Measurements from ENCODE around the gene COL13A1.

Gene COL13A1

GRCh38 chr10:69874449-69874848 is 72.7 kb downstream of the COL13A1 start:
- Mint-ChIP-seq H3K27me3 (peaks cover 23 to 64% of the 10 kb centered on the region in 2 donors), H3K27ac (no peak overlapping the region), H3K4me1 (ENCODE audit: low read depth in 2 of 2) (peaks cover 0 to 1% of the 10 kb centered on the region in 2 donors), H3K36me3 (ENCODE audit: insufficient read depth) (no peaks in the 10 kb centered on the region), H3K4me3 (no peak overlapping the region), H3K9me3 (no peaks in the 10 kb centered on the region)
- DNase-seq (no peak), ATAC-seq (replicated peaks) (no peak)

- Mint-ChIP-seq H3K36me3 (ENCODE audit: insufficient read depth) (no peaks in the 10 kb centered on the region), H3K4me3 (no peak overlapping the region), H3K9me3 (no peaks in the 10 kb centered on the region), H3K27me3 (peaks cover 37 to 74% of the 10 kb centered on the region in 2 donors), H3K27ac (no peak overlapping the region), H3K4me1 (ENCODE audit: low read depth in 2 of 2) (peaks cover 0 to 1% of the 10 kb centered on the region in 2 donors)
- no peak for ATAC-seq (replicated peaks)
- no peak for DNase-seq
These were observed 74.2 kb downstream of the COL13A1 start for GRCh38 chr10:69875856-69876255.

- H3K9me3 Mint-ChIP-seq: no peaks in the 10 kb centered on the region
- H3K27ac Mint-ChIP-seq: no peak overlapping the region
- H3K36me3 Mint-ChIP-seq (ENCODE audit: insufficient read depth): no peaks in the 10 kb centered on the region
- peaks cover 0 to 1% of the 10 kb centered on the region in 2 donors for H3K4me1 Mint-ChIP-seq (ENCODE audit: low read depth in 2 of 2)
- peaks cover 41 to 74% of the 10 kb centered on the region in 2 donors for H3K27me3 Mint-ChIP-seq
- DNase-seq: no peak
- ATAC-seq (replicated peaks): no peak
- no peak overlapping the region for H3K4me3 Mint-ChIP-seq
These were observed 74.6 kb downstream of the COL13A1 start for GRCh38 chr10:69876286-69876685.

- no peak for DNase-seq
- ATAC-seq (replicated peaks): no peak
- Mint-ChIP-seq H3K27me3 (peaks cover 41 to 74% of the 10 kb centered on the region in 2 donors), H3K9me3 (no peaks in the 10 kb centered on the region), H3K27ac (no peak overlapping the region), H3K4me1 (ENCODE audit: low read depth in 2 of 2) (peaks cover 0 to 1% of the 10 kb centered on the region in 2 donors), H3K4me3 (no peak overlapping the region), H3K36me3 (ENCODE audit: insufficient read depth) (no peaks in the 10 kb centered on the region)
These were observed 75.2 kb downstream of the COL13A1 start for GRCh38 chr10:69876931-69877330.

- Mint-ChIP-seq H3K4me3 (no peak overlapping the region), H3K36me3 (ENCODE audit: insufficient read depth) (no peaks in the 10 kb centered on the region), H3K9me3 (no peaks in the 10 kb centered on the region), H3K27me3 (peaks cover 37 to 65% of the 10 kb centered on the region in 2 donors), H3K27ac (no peak overlapping the region), H3K4me1 (ENCODE audit: low read depth in 2 of 2) (no peaks in the 10 kb centered on the region)
- DNase-seq (no peak), ATAC-seq (replicated peaks) (no peak)
These were observed 76.3 kb downstream of the COL13A1 start for GRCh38 chr10:69878038-69878437.

GRCh38 chr10:69878951-69879350 is 77.2 kb downstream of the COL13A1 start:
- H3K4me1 Mint-ChIP-seq (ENCODE audit: low read depth in 2 of 2): no peaks in the 10 kb centered on the region
- peaks cover 43 to 69% of the 10 kb centered on the region in 2 donors for H3K27me3 Mint-ChIP-seq
- DNase-seq (no peak), ATAC-seq (replicated peaks) (no peak)
- H3K27ac Mint-ChIP-seq: no peak overlapping the region
- no peaks in the 10 kb centered on the region for H3K9me3 Mint-ChIP-seq
- no peaks in the 10 kb centered on the region for H3K36me3 Mint-ChIP-seq (ENCODE audit: insufficient read depth)
- H3K4me3 Mint-ChIP-seq: no peak overlapping the region

GRCh38 chr10:69879634-69880257 is 78.0 kb downstream of the COL13A1 start:
- Mint-ChIP-seq H3K36me3 (ENCODE audit: insufficient read depth) (no peaks in the 10 kb centered on the region), H3K27me3 (peaks cover 45 to 71% of the 10 kb centered on the region in 2 donors), H3K4me3 (no peak overlapping the region), H3K9me3 (no peaks in the 10 kb centered on the region), H3K4me1 (ENCODE audit: low read depth in 2 of 2) (no peaks in the 10 kb centered on the region), H3K27ac (no peak overlapping the region)
- no peak for DNase-seq
- no peak for ATAC-seq (replicated peaks)

- DNase-seq: no peak
- Mint-ChIP-seq H3K27ac (no peak overlapping the region), H3K4me1 (ENCODE audit: low read depth in 2 of 2) (no peaks in the 10 kb centered on the region), H3K27me3 (peaks cover 52 to 71% of the 10 kb centered on the region in 2 donors), H3K4me3 (no peak overlapping the region), H3K36me3 (ENCODE audit: insufficient read depth) (no peaks in the 10 kb centered on the region), H3K9me3 (no peaks in the 10 kb centered on the region)
- ATAC-seq (replicated peaks): no peak
These were observed 78.8 kb downstream of the COL13A1 start for GRCh38 chr10:69880301-69881081.

GRCh38 chr10:69881202-69881601 is 79.5 kb downstream of the COL13A1 start:
- H3K27ac Mint-ChIP-seq: no peak overlapping the region
- no peaks in the 10 kb centered on the region for H3K36me3 Mint-ChIP-seq (ENCODE audit: insufficient read depth)
- H3K4me3 Mint-ChIP-seq: no peak overlapping the region
- DNase-seq: no peak
- peaks cover 56 to 69% of the 10 kb centered on the region in 2 donors for H3K27me3 Mint-ChIP-seq
- no peak for ATAC-seq (replicated peaks)
- no peaks in the 10 kb centered on the region for H3K9me3 Mint-ChIP-seq
- H3K4me1 Mint-ChIP-seq (ENCODE audit: low read depth in 2 of 2): no peaks in the 10 kb centered on the region

- Mint-ChIP-seq H3K4me1 (ENCODE audit: low read depth in 2 of 2) (no peaks in the 10 kb centered on the region), H3K36me3 (ENCODE audit: insufficient read depth) (no peaks in the 10 kb centered on the region), H3K27ac (no peak overlapping the region), H3K4me3 (no peak overlapping the region), H3K27me3 (peaks cover 56% of the 10 kb centered on the region in 2 donors), H3K9me3 (no peaks in the 10 kb centered on the region)
- DNase-seq (no peak), ATAC-seq (replicated peaks) (no peak)
These were observed 81.8 kb downstream of the COL13A1 start for GRCh38 chr10:69883310-69884023.

GRCh38 chr10:69884024-69884367 is 82.3 kb downstream of the COL13A1 start:
- no peak overlapping the region for H3K27ac Mint-ChIP-seq
- no peak overlapping the region for H3K4me3 Mint-ChIP-seq
- H3K27me3 Mint-ChIP-seq: peaks cover 56 to 57% of the 10 kb centered on the region in 2 donors
- no peaks in the 10 kb centered on the region for H3K9me3 Mint-ChIP-seq
- ATAC-seq (replicated peaks): no peak
- H3K36me3 Mint-ChIP-seq (ENCODE audit: insufficient read depth): no peaks in the 10 kb centered on the region
- DNase-seq: no peak
- no peaks in the 10 kb centered on the region for H3K4me1 Mint-ChIP-seq (ENCODE audit: low read depth in 2 of 2)

GRCh38 chr10:69884686-69885085 is 83.0 kb downstream of the COL13A1 start:
- DNase-seq (no peak), ATAC-seq (replicated peaks) (no peak)
- H3K27ac Mint-ChIP-seq: no peak overlapping the region
- H3K9me3 Mint-ChIP-seq: no peaks in the 10 kb centered on the region
- no peaks in the 10 kb centered on the region for H3K36me3 Mint-ChIP-seq (ENCODE audit: insufficient read depth)
- no peaks in the 10 kb centered on the region for H3K4me1 Mint-ChIP-seq (ENCODE audit: low read depth in 2 of 2)
- H3K4me3 Mint-ChIP-seq: no peak overlapping the region
- H3K27me3 Mint-ChIP-seq: peaks cover 51 to 52% of the 10 kb centered on the region in 2 donors

- H3K4me3 Mint-ChIP-seq: no peak overlapping the region
- H3K9me3 Mint-ChIP-seq: no peaks in the 10 kb centered on the region
- no peak overlapping the region for H3K27ac Mint-ChIP-seq
- H3K27me3 Mint-ChIP-seq: peaks cover 43 to 44% of the 10 kb centered on the region in 2 donors
- DNase-seq (no peak), ATAC-seq (replicated peaks) (no peak)
- no peaks in the 10 kb centered on the region for H3K36me3 Mint-ChIP-seq (ENCODE audit: insufficient read depth)
- H3K4me1 Mint-ChIP-seq (ENCODE audit: low read depth in 2 of 2): no peaks in the 10 kb centered on the region
These were observed 83.8 kb downstream of the COL13A1 start for GRCh38 chr10:69885379-69886013.
